ENCODE results near the gene NTPCR. TPM values are rescaled to one million over a fixed set of nuclear protein-coding genes. Genes with fewer than 3 reads are reported as not detected.
A peak's percentile ranks its signal among the peaks of the same experiment; 100 is the strongest.

NTPCR gene
- total RNA-seq, 4 donors from 2014 or later, result 24.6 to 37.1 (median 28.4) TPM

- no peak for TF ChIP-seq EP300 (IDR thresholded peaks at IDR 0.05)
- no peak for TF ChIP-seq POLR2AphosphoS5 (IDR thresholded peaks at IDR 0.05)
- no peak for TF ChIP-seq CTCF (IDR thresholded peaks at IDR 0.05)
- TF ChIP-seq POLR2A (IDR thresholded peaks at IDR 0.05), result no peak
- ATAC-seq, result no peak
- Histone ChIP-seq H3K4me1 (no peaks in the 10 kb centered on the region), H3K36me3 (no peaks in the 10 kb centered on the region), H3K4me3 (no peak overlapping the region), H3K27me3 (peaks cover 11% of the 10 kb centered on the region), H3K9me3 (peaks cover 0 to 8% (median 0%) of the 10 kb centered on the region in 3 donors), H3K27ac (no peak overlapping the region)
- WGBS, 2 donors (ENCODE audit: low coverage in 1 of 2), result 36 to 76% methylated on average over 8 of the region's 8 CpGs
Measured at GRCh38 chr1:232942413-232943294, 7.8 kb upstream of the NTPCR start.

- Histone ChIP-seq H3K27ac (no peak overlapping the region), H3K4me3 (no peak overlapping the region), H3K36me3 (no peaks in the 10 kb centered on the region), H3K4me1 (no peaks in the 10 kb centered on the region), H3K27me3 (peaks cover 11% of the 10 kb centered on the region), H3K9me3 (peaks cover 0 to 8% (median 0%) of the 10 kb centered on the region in 3 donors)
- ATAC-seq, result no peak
- TF ChIP-seq CTCF (IDR thresholded peaks at IDR 0.05) (no peak), POLR2AphosphoS5 (IDR thresholded peaks at IDR 0.05) (no peak), EP300 (IDR thresholded peaks at IDR 0.05) (no peak), POLR2A (IDR thresholded peaks at IDR 0.05) (no peak)
- 40 to 51% methylated on average over 7 to 9 of the region's 9 CpGs for WGBS, 2 donors (ENCODE audit: low coverage in 1 of 2)
Measured at GRCh38 chr1:232943679-232944252, 6.6 kb upstream of the NTPCR start.

GRCh38 chr1:232944347-232944746 lies 6.1 kb upstream of the NTPCR start:
- Histone ChIP-seq H3K9me3 (peaks cover 0 to 8% (median 0%) of the 10 kb centered on the region in 3 donors), H3K27ac (no peak overlapping the region), H3K36me3 (no peaks in the 10 kb centered on the region), H3K4me1 (peaks cover 0 to under 1% (median 0%) of the 10 kb centered on the region in 3 donors), H3K27me3 (peaks cover 10% of the 10 kb centered on the region), H3K4me3 (no peak overlapping the region)
- 74 to 82% methylated on average over 3 to 5 of the region's 5 CpGs for WGBS, 2 donors (ENCODE audit: low coverage in 1 of 2)
- no peak for TF ChIP-seq CTCF (IDR thresholded peaks at IDR 0.05)
- no peak for TF ChIP-seq EP300 (IDR thresholded peaks at IDR 0.05)
- no peak for TF ChIP-seq POLR2AphosphoS5 (IDR thresholded peaks at IDR 0.05)
- no peak for TF ChIP-seq POLR2A (IDR thresholded peaks at IDR 0.05)
- no peak for ATAC-seq

- WGBS, 2 donors (ENCODE audit: low coverage in 1 of 2), result 81 to 83% methylated on average over 4 to 5 of the region's 5 CpGs
- Histone ChIP-seq H3K4me1 (peaks cover 0 to 33% (median 0%) of the 10 kb centered on the region in 3 donors), H3K27me3 (peaks cover 5% of the 10 kb centered on the region), H3K27ac (peak overlapping the region; percentile 40 to 87 (median 80)), H3K4me3 (peak overlapping the region; percentile 78 to 91), H3K9me3 (no peaks in the 10 kb centered on the region), H3K36me3 (no peaks in the 10 kb centered on the region)
- no peak for ATAC-seq
- TF ChIP-seq POLR2AphosphoS5 (IDR thresholded peaks at IDR 0.05) (no peak), POLR2A (IDR thresholded peaks at IDR 0.05) (no peak)
Measured at GRCh38 chr1:232949636-232950196, 695 bp upstream of the NTPCR start.

GRCh38 chr1:232951180-232951579 lies 769 bp downstream of the NTPCR start:
- Histone ChIP-seq H3K27me3 (peaks cover 1% of the 10 kb centered on the region), H3K9me3 (no peaks in the 10 kb centered on the region), H3K36me3 (peaks cover 0 to 7% of the 10 kb centered on the region in 2 donors), H3K27ac (peak overlapping the region in 2 of 4 donors; percentile 79 to 87), H3K4me3 (peak overlapping the region; percentile 78 to 91), H3K4me1 (peaks cover 0 to 33% (median 0%) of the 10 kb centered on the region in 3 donors)
- WGBS, 2 donors (ENCODE audit: low coverage in 1 of 2), result 20 to 40% methylated on average over 2 to 4 of the region's 5 CpGs
- ATAC-seq, result no peak
- TF ChIP-seq POLR2AphosphoS5 (IDR thresholded peaks at IDR 0.05) (no peak), CTCF (IDR thresholded peaks at IDR 0.05) (no peak), EP300 (IDR thresholded peaks at IDR 0.05) (no peak), POLR2A (IDR thresholded peaks at IDR 0.05) (no peak)

All from gastroesophageal sphincter (tissue), 4 donors.